Subcutaneous abdominal adipose tissue (tissue), 5 donors: Measurements from ENCODE around the gene LYPD4.

Experiments
- H3K27ac ChIP-seq: one replicate; pipeline ENCODE4 v1.7.0; 2013; ENCODE audit warnings: low read depth, mild to moderate bottlenecking, inconsistent platforms, low read length, moderate library complexity
- H3K27me3 ChIP-seq, 5 donors: one replicate each; pipeline ENCODE4 v1.7.0; 2013; ENCODE audit warnings: low read length in 5 of 5, inconsistent platforms in 1 of 5; ENCODE audit not compliant: control insufficient read depth in 5 of 5, insufficient read depth in 4 of 5
- H3K36me3 ChIP-seq, 5 donors: one replicate each; pipeline ENCODE4 v1.7.0; 2013; ENCODE audit warnings: low read length in 5 of 5; ENCODE audit not compliant: control insufficient read depth in 5 of 5, insufficient read depth in 5 of 5
- H3K4me1 ChIP-seq, 5 donors: one replicate each; pipeline ENCODE4 v1.7.0; 2013; ENCODE audit warnings: low read length in 5 of 5, mild to moderate bottlenecking in 3 of 5, moderate library complexity in 1 of 5; ENCODE audit not compliant: control insufficient read depth in 5 of 5, insufficient read depth in 5 of 5
- H3K4me3 ChIP-seq, 5 donors: one replicate each; pipeline ENCODE4 v1.7.0; 2013; ENCODE audit warnings: low read length in 5 of 5, low read depth in 1 of 5
- H3K9ac ChIP-seq, 5 donors: one replicate each; pipeline ENCODE4 v1.7.0; 2013; ENCODE audit warnings: low read length in 5 of 5, mild to moderate bottlenecking in 4 of 5, moderate library complexity in 3 of 5
- H3K9me3 ChIP-seq, 5 donors: one replicate each; pipeline ENCODE4 v1.7.0; 2013; ENCODE audit warnings: low read length in 5 of 5; ENCODE audit not compliant: control insufficient read depth in 5 of 5
- donor health status: healthy.
- donor health status: healthy.
- donor health status: healthy.
- donor health status: healthy.
- donor health status: healthy.

The LYPD4 gene

DNA sequence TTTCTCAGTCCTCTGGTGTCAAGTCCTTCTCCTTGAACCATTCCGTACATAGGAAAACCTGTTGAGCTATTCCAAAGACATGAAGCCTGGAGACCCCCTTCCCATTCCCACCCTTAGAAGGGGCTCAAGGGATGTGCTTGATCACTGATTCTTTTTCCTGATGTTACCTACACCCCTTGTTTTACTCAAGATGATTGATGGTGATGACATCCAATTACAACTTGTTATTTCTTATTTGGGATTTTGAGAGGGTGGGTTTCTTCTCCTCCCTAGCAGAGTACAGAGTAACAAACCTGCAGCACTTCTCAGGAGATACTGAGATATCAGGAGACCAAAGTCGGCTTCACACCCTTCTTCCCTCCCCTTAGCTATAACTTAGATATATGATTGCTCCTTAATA is 8.9 kb upstream of the LYPD4 start:
- Histone ChIP-seq H3K9me3 (no peaks in the 10 kb centered on the region), H3K27ac (no peak overlapping the region), H3K9ac (no peak overlapping the region), H3K36me3 (no peaks in the 10 kb centered on the region), H3K4me3 (no peak overlapping the region), H3K4me1 (no peaks in the 10 kb centered on the region), H3K27me3 (peaks cover 0 to 8% (median 5%) of the 10 kb centered on the region in 5 donors)

DNA sequence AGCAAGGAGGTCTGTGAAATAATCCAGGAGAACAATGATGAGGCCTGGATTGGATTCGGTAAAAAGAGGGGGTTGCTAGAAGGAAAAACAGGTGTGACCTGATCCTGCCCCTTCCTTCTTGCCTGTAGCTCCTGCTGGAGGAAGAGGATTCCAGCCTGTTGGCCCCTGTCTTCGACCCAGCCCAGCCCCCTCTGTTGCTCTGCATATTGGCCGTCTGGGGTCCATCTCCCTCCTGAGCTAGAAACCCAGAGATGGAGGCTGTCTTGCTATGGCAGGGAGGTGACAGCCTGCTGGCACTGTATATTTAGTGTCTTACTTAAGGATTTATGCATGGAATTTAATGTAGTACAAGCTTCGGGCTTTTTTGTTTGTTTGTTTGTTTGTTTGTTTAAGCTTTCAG is 7.0 kb upstream of the LYPD4 start:
- Histone ChIP-seq H3K4me1 (no peaks in the 10 kb centered on the region), H3K4me3 (no peak overlapping the region), H3K9me3 (no peaks in the 10 kb centered on the region), H3K9ac (no peak overlapping the region), H3K27me3 (peaks cover 0 to 9% (median 5%) of the 10 kb centered on the region in 5 donors), H3K36me3 (no peaks in the 10 kb centered on the region), H3K27ac (no peak overlapping the region)

DNA sequence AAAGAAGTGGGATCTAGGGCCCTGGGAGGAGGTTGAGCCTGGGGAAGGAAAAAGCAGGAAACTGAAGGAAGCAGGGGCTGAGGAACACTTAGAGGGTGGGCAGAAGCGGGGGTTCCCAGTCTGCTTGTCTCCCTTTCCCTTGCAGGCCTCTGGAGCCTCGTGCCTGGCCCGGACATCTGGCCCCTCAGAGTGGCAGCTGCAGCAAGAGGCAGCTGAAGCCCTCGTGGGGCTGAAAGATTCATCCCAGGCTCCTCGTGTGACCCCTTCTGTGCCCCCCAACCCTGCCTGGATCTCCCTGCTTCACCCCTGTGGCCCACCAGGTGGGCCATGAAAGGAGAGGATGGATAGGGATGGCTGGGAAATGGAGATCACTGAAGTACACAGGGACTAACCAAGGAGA is 5.9 kb upstream of the LYPD4 start:
- Histone ChIP-seq H3K27me3 (peaks cover 0 to 9% (median 5%) of the 10 kb centered on the region in 5 donors), H3K9me3 (no peaks in the 10 kb centered on the region), H3K4me1 (no peaks in the 10 kb centered on the region), H3K4me3 (no peak overlapping the region), H3K36me3 (no peaks in the 10 kb centered on the region), H3K9ac (no peak overlapping the region), H3K27ac (no peak overlapping the region)

DNA sequence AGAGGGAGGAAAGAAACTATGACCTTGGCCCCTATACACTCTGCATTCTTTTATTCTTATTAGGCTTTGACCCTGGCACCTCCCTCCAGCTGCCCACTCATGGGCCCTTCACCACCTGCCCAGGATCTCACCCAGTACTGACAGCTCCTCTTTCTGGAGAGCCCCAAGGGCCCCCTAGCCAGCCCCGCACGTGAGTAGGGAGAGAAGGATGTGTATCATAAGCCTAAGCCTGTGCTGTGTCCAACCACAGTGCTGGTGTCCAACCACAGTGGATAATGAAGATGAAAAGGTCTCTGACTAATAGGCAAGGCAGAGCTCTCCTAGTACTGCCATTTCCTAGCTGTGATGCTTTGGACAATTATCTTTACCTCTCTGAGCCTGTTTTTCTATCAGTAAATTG is 4.6 kb upstream of the LYPD4 start:
- H3K4me1 ChIP-seq = no peaks in the 10 kb centered on the region
- H3K27ac ChIP-seq = no peak overlapping the region
- no peaks in the 10 kb centered on the region for H3K36me3 ChIP-seq
- H3K4me3 ChIP-seq = no peak overlapping the region
- no peak overlapping the region for H3K9ac ChIP-seq
- peaks cover 0 to 9% (median 5%) of the 10 kb centered on the region in 5 donors for H3K27me3 ChIP-seq
- H3K9me3 ChIP-seq = no peaks in the 10 kb centered on the region

DNA sequence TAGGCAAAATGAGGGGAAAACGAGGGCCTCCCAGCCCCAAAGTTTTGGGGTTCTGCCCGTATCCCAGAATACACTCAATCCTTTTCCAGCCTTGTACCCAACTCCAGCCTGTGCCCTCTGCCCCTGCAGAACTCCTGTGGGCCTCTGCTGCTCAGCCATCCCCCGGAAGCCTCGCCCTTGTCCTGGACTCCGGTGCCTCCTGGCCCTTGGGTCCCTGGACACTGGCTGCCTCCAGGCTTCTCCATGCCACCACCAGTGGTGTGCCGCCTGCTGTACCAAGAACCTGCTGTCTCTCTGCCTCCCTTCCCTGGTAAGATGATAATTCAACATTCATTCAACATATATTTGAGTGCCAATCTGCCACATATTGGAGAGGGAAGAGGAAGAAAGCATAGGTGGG is 4.2 kb upstream of the LYPD4 start:
- no peak overlapping the region for H3K9ac ChIP-seq
- no peak overlapping the region for H3K27ac ChIP-seq
- peaks cover 0 to 9% (median 5%) of the 10 kb centered on the region in 5 donors for H3K27me3 ChIP-seq
- H3K36me3 ChIP-seq = no peaks in the 10 kb centered on the region
- no peak overlapping the region for H3K4me3 ChIP-seq
- H3K9me3 ChIP-seq = no peaks in the 10 kb centered on the region
- no peaks in the 10 kb centered on the region for H3K4me1 ChIP-seq

DNA sequence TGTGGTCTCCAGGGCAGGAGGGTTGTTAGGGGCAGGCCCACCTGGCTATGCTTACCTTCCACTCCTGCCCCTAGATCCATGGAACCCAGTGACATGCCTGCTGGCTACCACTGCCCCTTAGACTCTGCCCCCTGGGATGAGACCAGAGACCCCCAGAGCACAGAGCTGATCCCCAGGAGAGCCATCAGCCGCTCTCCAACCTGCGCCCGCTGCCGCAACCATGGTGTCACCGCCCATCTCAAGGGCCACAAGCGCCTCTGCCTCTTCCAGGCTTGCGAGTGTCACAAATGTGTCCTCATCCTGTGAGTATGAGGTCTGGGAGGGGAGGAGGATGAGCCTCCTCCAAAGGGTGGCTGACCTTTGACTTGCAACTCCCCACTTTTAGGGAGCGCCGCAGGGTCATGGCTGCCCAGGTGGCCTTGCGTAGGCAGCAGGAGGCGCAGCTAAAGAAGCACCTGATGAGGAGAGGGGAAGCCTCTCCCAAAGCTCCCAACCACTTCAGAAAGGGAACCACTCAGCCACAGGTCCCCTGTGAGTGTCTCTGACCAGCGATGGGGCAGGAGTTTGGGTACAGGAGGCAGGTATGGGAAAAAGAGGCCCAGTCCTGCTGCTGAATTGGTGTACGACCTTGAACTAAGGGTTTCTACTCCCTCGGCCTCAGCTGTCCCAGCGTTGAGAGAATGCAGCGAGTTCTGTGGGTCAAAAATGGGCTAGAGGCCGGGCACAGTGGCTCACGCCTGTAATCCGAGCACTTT is 3.0 kb upstream of the LYPD4 start:
- H3K9ac ChIP-seq = no peak overlapping the region
- peaks cover 0 to 9% (median 5%) of the 10 kb centered on the region in 5 donors for H3K27me3 ChIP-seq
- H3K9me3 ChIP-seq = no peaks in the 10 kb centered on the region
- no peaks in the 10 kb centered on the region for H3K36me3 ChIP-seq
- H3K4me1 ChIP-seq = no peaks in the 10 kb centered on the region
- no peak overlapping the region for H3K27ac ChIP-seq
- no peak overlapping the region for H3K4me3 ChIP-seq

DNA sequence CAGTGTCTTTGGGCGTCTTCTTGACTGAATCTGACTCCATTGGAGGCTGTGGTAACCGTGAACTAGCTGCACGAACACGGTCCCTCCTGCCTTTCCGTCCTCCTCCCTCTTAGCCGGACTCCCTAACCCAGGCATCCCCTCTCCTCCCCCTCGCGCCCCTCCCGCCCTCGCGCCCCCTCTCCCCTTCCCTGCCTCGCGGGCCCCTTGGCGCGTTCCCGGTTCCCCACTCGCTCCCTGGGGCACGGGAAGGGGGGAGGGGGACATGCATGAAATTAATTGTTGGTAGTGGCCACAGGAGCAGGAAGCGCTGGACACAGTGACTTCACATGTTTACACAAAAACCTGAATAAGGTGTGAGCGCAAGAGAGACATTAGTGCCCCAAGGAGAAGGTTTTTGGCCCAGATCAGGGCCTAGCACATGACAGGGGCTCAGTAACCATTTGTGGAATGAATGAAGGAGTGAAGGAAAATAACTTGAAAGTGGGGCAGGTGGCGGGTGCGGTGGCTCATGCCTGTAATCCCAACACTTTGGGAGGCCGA is 638 bp upstream of the LYPD4 start:
- no peak overlapping the region for H3K4me3 ChIP-seq
- no peaks in the 10 kb centered on the region for H3K9me3 ChIP-seq
- H3K9ac ChIP-seq = no peak overlapping the region
- no peaks in the 10 kb centered on the region for H3K36me3 ChIP-seq
- H3K27ac ChIP-seq = no peak overlapping the region
- no peaks in the 10 kb centered on the region for H3K4me1 ChIP-seq
- peaks cover 0 to 9% (median 3%) of the 10 kb centered on the region in 5 donors for H3K27me3 ChIP-seq

DNA sequence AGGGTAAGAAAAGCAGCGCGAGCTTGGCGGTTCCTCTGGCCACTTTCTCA is 343 bp upstream of the LYPD4 start, which contains the start of gene DMRTC2:
TSS of gene DMRTC2 (plus strand) at position 42 of the 50 bp plus-strand sequence. CDS start 2,387 bp downstream, outside the sequence.
- H3K27ac ChIP-seq = no peak within 1 kb of the TSS
- H3K4me1 ChIP-seq = no peaks in the 10 kb centered on the region
- H3K9ac ChIP-seq = no peak within 1 kb of the TSS
- H3K27me3 ChIP-seq = peaks cover 0 to 9% (median 3%) of the 10 kb centered on the region in 5 donors
- H3K4me3 ChIP-seq = no peak within 1 kb of the TSS
- H3K36me3 ChIP-seq = no peaks in the 10 kb centered on the region
- H3K9me3 ChIP-seq = no peaks in the 10 kb centered on the region

DNA sequence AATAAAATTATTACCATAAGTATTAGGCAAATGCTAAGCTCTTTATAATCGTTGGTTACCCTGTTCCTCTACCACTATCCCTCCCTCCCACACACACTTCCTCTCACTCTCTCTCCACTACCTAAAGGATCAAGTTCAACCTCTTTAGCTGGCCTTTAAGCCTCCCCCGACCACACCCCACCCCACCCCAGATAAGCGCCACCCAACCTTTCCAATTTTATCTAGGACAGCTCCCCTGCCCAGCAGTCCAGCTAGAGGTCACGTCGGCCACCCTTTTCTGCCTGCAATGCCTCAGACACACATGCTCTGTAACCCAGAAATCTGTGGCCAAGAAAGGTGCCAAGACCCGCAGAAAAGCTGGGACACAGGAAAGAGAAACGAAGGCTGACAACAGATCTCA is 1.1 kb downstream of the LYPD4 start:
- no peak overlapping the region for H3K9ac ChIP-seq
- no peaks in the 10 kb centered on the region for H3K4me1 ChIP-seq
- H3K9me3 ChIP-seq = no peaks in the 10 kb centered on the region
- peaks cover under 1 to 19% (median 10%) of the 10 kb centered on the region in 5 donors for H3K27me3 ChIP-seq
- H3K4me3 ChIP-seq = no peak overlapping the region
- H3K36me3 ChIP-seq = no peaks in the 10 kb centered on the region
- no peak overlapping the region for H3K27ac ChIP-seq

DNA sequence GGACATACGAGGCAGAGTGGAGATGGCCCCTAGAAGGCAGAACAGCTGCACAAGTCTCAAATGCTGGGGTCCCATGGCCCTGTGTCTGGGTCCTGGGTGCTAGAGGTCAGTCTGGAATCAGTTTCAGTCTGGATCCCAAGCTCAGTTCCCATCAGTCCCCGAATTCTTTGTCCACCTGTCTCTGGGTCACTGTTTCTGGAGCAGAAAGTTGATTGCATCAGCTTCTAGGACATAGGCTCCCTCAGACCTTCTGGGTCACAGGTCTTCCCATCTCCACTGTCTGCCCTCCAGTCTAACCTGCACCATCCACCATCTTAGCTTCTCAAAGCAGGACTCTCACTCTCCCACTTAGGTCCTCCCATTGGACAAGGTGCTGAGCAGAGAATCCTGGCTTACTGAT is 5.3 kb downstream of the LYPD4 start:
- Histone ChIP-seq H3K27ac (no peak overlapping the region), H3K4me1 (no peaks in the 10 kb centered on the region), H3K4me3 (no peak overlapping the region), H3K9me3 (no peaks in the 10 kb centered on the region), H3K27me3 (peaks cover 9 to 26% (median 24%) of the 10 kb centered on the region in 5 donors), H3K36me3 (no peaks in the 10 kb centered on the region), H3K9ac (no peak overlapping the region)
